K562 (cell line): Measurements from ENCODE around the gene SDC3. TPM values are rescaled to one million over a fixed set of nuclear protein-coding genes. Genes with fewer than 3 reads are reported as not detected.
A peak's percentile ranks its signal among the peaks of the same experiment; 100 is the strongest.

Source experiments
- ATAC-seq: fragments of 200-7000 bp; cut with Tn5 transposase; 3 replicates; pipeline ENCODE4 v1.9.1; 2020; ENCODE audit warnings: moderate library complexity
- BruUV-seq: library from RNA; stranded (reverse); fragments of 400-500 nt; replicated peaks from 2 replicates; lab custom pipeline; 2021; lab: Mats Ljungman, UMichigan
- CTCF ChIA-PET: fragments of 300-600 bp; formaldehyde crosslinking; extraction: SDS; loops from one replicate; lab custom pipeline; 2021; ENCODE audit warnings: low intra/inter-chr PET ratio; lab: Yijun Ruan, JAX
- POLR2A ChIA-PET: fragments of 300-600, 350-650 bp; sonication (Branson Sonifier 250); formaldehyde crosslinking; extraction: SDS; loops from one replicate; lab custom pipeline; 2021; ENCODE audit warnings: antibody characterized with exemption, inconsistent platforms; lab: Yijun Ruan, JAX
- DNase-seq, 4 experiments: peaks; one replicate each; pipeline versions ENCODE4 v3.0.0 to v3.0.0-alpha.2; 2011 to 2018; ENCODE audit warnings: low spot score in 3 of 4, mixed read lengths in 3 of 4; ENCODE audit errors: extremely low read depth in 1 of 4
- FAIRE-seq: peaks from 2 replicates; lab custom pipeline; 2011; peaks lifted over from hg19 to GRCh38; lab: Jason Lieb, UNC
- H2AFZ ChIP-seq: 2 replicates; pipeline ENCODE4 v1.6.0; 2011; ENCODE audit warnings: low read depth, low read length, control low read depth, inconsistent platforms
- H3K27ac ChIP-seq: fragments of 200-600 bp; 3 replicates; pipeline ENCODE4 v1.8.0; 2011; ENCODE audit warnings: low read depth, mild to moderate bottlenecking, control low read depth, inconsistent platforms, low read length, moderate library complexity, mixed read lengths; ENCODE audit errors: extremely low read depth
- H3K27me3 ChIP-seq, 2 experiments: fragments of 300-600 bp in 1 of 2; 2 replicates in 1 of 2; 3 replicates in 1 of 2; pipeline versions ENCODE4 v1.6.0 to v1.8.0; 2011; ENCODE audit warnings: inconsistent platforms in 2 of 2, low read length in 2 of 2, mild to moderate bottlenecking in 1 of 2, mixed read lengths in 1 of 2, moderate library complexity in 1 of 2; ENCODE audit not compliant: control insufficient read depth in 2 of 2, insufficient read depth in 2 of 2
- H3K36me3 ChIP-seq: fragments of 300-600 bp; 3 replicates; pipeline ENCODE4 v1.8.0; 2011; ENCODE audit warnings: mild to moderate bottlenecking, low read length, inconsistent platforms; ENCODE audit not compliant: control insufficient read depth, insufficient read depth
- H3K4me1 ChIP-seq, 2 experiments: fragments of 200-600 bp in 1 of 2; replicated peaks in 1 of 2; 2 replicates in 1 of 2; 3 replicates in 1 of 2; pipeline versions ENCODE4 v1.5.1 to v1.8.0; 2011; ENCODE audit warnings: inconsistent platforms in 2 of 2, low read length in 2 of 2, mild to moderate bottlenecking in 1 of 2, mixed read lengths in 1 of 2, moderate library complexity in 1 of 2; ENCODE audit not compliant: control insufficient read depth in 2 of 2, insufficient read depth in 2 of 2
- H3K4me2 ChIP-seq: 2 replicates; pipeline ENCODE4 v1.6.1; 2011; ENCODE audit warnings: low read length, control low read depth, inconsistent platforms, mixed read lengths; ENCODE audit not compliant: insufficient read depth
- H3K4me3 ChIP-seq: fragments of 200-600 bp; sonication (generic), shearing (Covaris generic); 2 replicates; pipeline ENCODE4 v1.5.1; 2016; ENCODE audit warnings: control low read depth, inconsistent platforms
- H3K79me2 ChIP-seq: fragments of 200-600 bp; 3 replicates; pipeline ENCODE4 v1.8.0; 2011; ENCODE audit warnings: low read length, inconsistent platforms; ENCODE audit not compliant: control insufficient read depth, insufficient read depth
- H3K9ac ChIP-seq, 2 experiments: 2 replicates each; pipeline versions ENCODE4 v1.6.0 to v1.6.1; 2011; ENCODE audit warnings: low read depth in 2 of 2, low read length in 2 of 2, control low read depth in 1 of 2, inconsistent platforms in 1 of 2, mild to moderate bottlenecking in 1 of 2, mixed read lengths in 1 of 2; ENCODE audit not compliant: insufficient read depth in 1 of 2
- H3K9me1 ChIP-seq: one replicate; pipeline ENCODE4 v1.6.0; 2011; ENCODE audit warnings: inconsistent platforms, mild to moderate bottlenecking, low read length, moderate library complexity; ENCODE audit not compliant: control insufficient read depth, insufficient read depth
- H3K9me3 ChIP-seq: replicated peaks from 2 replicates; pipeline ENCODE4 v1.5.1; 2011; ENCODE audit warnings: low read depth, low read length, inconsistent platforms; ENCODE audit not compliant: control insufficient read depth, insufficient read depth
- H4K20me1 ChIP-seq: replicated peaks from 2 replicates; pipeline ENCODE4 v1.6.1; 2011; ENCODE audit warnings: low read length, inconsistent platforms, mixed read lengths; ENCODE audit not compliant: control insufficient read depth, insufficient read depth
- EGR1 ChIP-seq: fragments of 450-650 bp; conservative IDR thresholded peaks from 2 replicates; pipeline ENCODE4 v1.6.1; 2017; ENCODE audit warnings: mild to moderate bottlenecking
- ERF ChIP-seq: fragments of 450-650 bp; formaldehyde crosslinking; IDR thresholded peaks from 2 replicates; pipeline ENCODE4 v1.4.0; 2020; ENCODE audit warnings: mild to moderate bottlenecking, mixed read lengths
- NUFIP1 ChIP-seq: fragments of 450-650 bp; IDR thresholded peaks from 2 replicates; pipeline ENCODE4 v1.6.1; 2018; ENCODE audit not compliant: partially characterized antibody
- PHF21A ChIP-seq: fragments of 450-650 bp; IDR thresholded peaks from 2 replicates; pipeline ENCODE4 v1.6.1; 2017; ENCODE audit warnings: low read depth, borderline replicate concordance
- POLR2A ChIP-seq: fragments of 450-650 bp; conservative IDR thresholded peaks from 2 replicates; pipeline ENCODE4 v1.6.1; 2016
- RCOR1 ChIP-seq, 2 experiments: IDR thresholded peaks; 2 replicates each; pipeline ENCODE4 v1.6.1; 2012; ENCODE audit warnings: low read depth in 2 of 2, low read length in 2 of 2, borderline replicate concordance in 1 of 2, improper control_type of control experiment in 1 of 2
- RHOXF2B ChIP-seq: fragments of 250-450 bp; sonication (Bioruptor Pico); conservative IDR thresholded peaks from 2 replicates; pipeline ENCODE4 v1.5.1; 2021
- RUNX1 ChIP-seq: sonication (generic); IDR thresholded peaks from 2 replicates; pipeline ENCODE4 v1.6.1; 2016; ENCODE audit warnings: antibody characterized with exemption, low read depth
- THAP12 ChIP-seq: fragments of 250-450 bp; sonication (Bioruptor Pico); IDR thresholded peaks from 2 replicates; pipeline ENCODE4 v1.9.0; 2021; ENCODE audit warnings: mild to moderate bottlenecking, inconsistent platforms
- ZBTB17 ChIP-seq: fragments of 450-650 bp; formaldehyde crosslinking; IDR thresholded peaks from 2 replicates; pipeline ENCODE4 v1.4.0; 2020; ENCODE audit warnings: mild to moderate bottlenecking
- ZBTB49 ChIP-seq: sonication (generic); formaldehyde crosslinking; IDR thresholded peaks from 2 replicates; pipeline ENCODE4 v1.8.0; 2022; ENCODE audit warnings: missing genetic modification reagents, mild to moderate bottlenecking, borderline replicate concordance
- ZC3H11A ChIP-seq: IDR thresholded peaks from 2 replicates; pipeline ENCODE4 v1.6.1; 2012; ENCODE audit warnings: low read depth, low read length, improper control_type of control experiment
- WGBS: fragments of 100-300 bp; shearing (Covaris generic); methylation state at CpG from one replicate; pipeline ENCODE4 v1.1.6; 2016; ENCODE audit warnings: low coverage, mixed read lengths; ENCODE audit not compliant: insufficient coverage; ENCODE audit errors: missing lambda C conversion rate; 5-methylcytosine and 5-hydroxymethylcytosine counted together
- in situ Hi-C: fragments of 300-500 bp; cut with MboI; formaldehyde crosslinking; loops from 4 replicates; pipeline ENCODE4 v1.15.0; 2018; ENCODE audit warnings: inconsistent platforms, mixed read lengths
- intact Hi-C: fragments of 100-400 bp; cut with micrococcal nuclease; formaldehyde crosslinking; loops from 2 replicates; pipeline ENCODE4 v1.14.2; 2022
- polyA plus RNA-seq, 8 experiments: library from polyadenylated mRNA; depleted of rRNA in 4 of 8; stranded (reverse) in 5 of 8; unstranded in 3 of 8; fragments of >200 nt; fragmentation: Nextera tagmentation in 2 of 8; fragmentation: Illumina TruSeq in 1 of 8; extraction: Ambion mirVana in 2 of 8; extraction: Trizol in 1 of 8; gene quantifications; 2 replicates each; pipeline versions ENCODE4 v1.2.1 to v1.2.3, GENCODE V29; 2011 to 2014; ENCODE audit warnings: inconsistent platforms in 1 of 8, missing spikeins in 1 of 8
- total RNA-seq, 7 experiments: library from RNA; depleted of rRNA in 6 of 7; stranded (reverse); fragments of >200 nt in 6 of 7; fragmentation: Illumina TruSeq in 2 of 7; extraction: Trizol in 2 of 7; gene quantifications; 2 replicates each; pipeline versions ENCODE4 v1.2.1 to v1.2.3, GENCODE V29; 2011 to 2021; ENCODE audit warnings: low replicate concordance in 1 of 7
- TF ChIP-seq, protein P1 (sequence below): fragments of 250-450 bp; sonication (Bioruptor Pico); IDR thresholded peaks from 2 replicates; pipeline ENCODE4 v1.9.0; 2021; ENCODE audit warnings: mild to moderate bottlenecking
- TF ChIP-seq, protein P2 (sequence below): sonication (generic); formaldehyde crosslinking; IDR thresholded peaks from 2 replicates; pipeline ENCODE4 v1.8.0; 2023; ENCODE audit warnings: missing genetic modification reagents, mild to moderate bottlenecking, borderline replicate concordance

SDC3 gene
- total and polyA plus RNA-seq, 9 of the 15 experiments (the other 6 are each of a cell fraction or from before 2014, with no cell fraction given) = 0.38 to 44.1 (median 12.1) TPM

DNA sequence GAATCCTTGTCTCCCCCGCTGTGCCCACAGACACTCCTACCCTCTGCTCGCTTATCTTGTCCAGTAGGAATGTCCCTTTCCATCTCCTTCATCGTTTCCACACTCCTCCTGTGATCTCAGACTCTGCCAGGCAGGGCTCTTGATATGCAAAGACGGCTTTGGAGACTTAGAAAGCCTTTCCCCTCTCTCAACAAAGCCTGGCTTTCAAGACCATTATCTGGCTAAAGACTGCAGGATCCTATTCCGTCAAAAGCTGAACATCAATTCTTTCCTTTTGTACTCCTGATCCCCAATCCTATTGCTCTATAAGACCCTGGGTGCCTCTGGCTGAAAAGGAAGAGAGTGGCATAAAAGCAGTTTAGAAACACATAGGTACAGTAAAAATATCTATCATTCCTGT, 63.9 kb downstream of the SDC3 start:
- no peak overlapping the region for H3K4me2 ChIP-seq
- no peak for DNase-seq
- peaks cover 6 to 14% of the 10 kb centered on the region in 2 experiments for H3K4me1 ChIP-seq
- no peaks in the 10 kb centered on the region for H3K9me1 ChIP-seq
- no peak overlapping the region for H2AFZ ChIP-seq
- no peak for ATAC-seq
- H4K20me1 ChIP-seq = 0 out of 2 replicates have a peak, but pooled peaks cover 4% of the 10 kb centered on the region
- peak overlapping the region in 1 of 2 experiments; percentile 18; a peak in 1 of 4 replicates for H3K9ac ChIP-seq
- no peak overlapping the region for H3K27ac ChIP-seq
- FAIRE-seq = no peak
- in situ Hi-C loops = no loop called here
- BruUV-seq = no TSS peak
- H3K79me2 ChIP-seq = no peaks in the 10 kb centered on the region
- no peaks in the 10 kb centered on the region for H3K9me3 ChIP-seq
- intact Hi-C loops = no loop called here
- no peak overlapping the region for H3K4me3 ChIP-seq
- peaks cover 26 to 66% of the 10 kb centered on the region in 2 experiments for H3K27me3 ChIP-seq
- POLR2A ChIA-PET = no interaction called here
- H3K36me3 ChIP-seq = no peaks in the 10 kb centered on the region
- 3% methylated on average over 5 of the region's 5 CpGs for WGBS
- CTCF ChIA-PET = no interaction called here
- no peak for TF ChIP-seq RUNX1
- no peak for TF ChIP-seq RCOR1 (IDR thresholded peaks at IDR 0.05; ENCODE audit: borderline replicate concordance in 1 of 2, low read depth in 2 of 2, low read length in 2 of 2)
- no peak for TF ChIP-seq EGR1
- no peak for TF ChIP-seq ZBTB17 (CRISPR knock-in tag)
- TF ChIP-seq ZC3H11A = no peak
- no peak for TF ChIP-seq RHOXF2B (CRISPR knock-in tag)
- TF ChIP-seq ERF (CRISPR knock-in tag) = no peak
- TF ChIP-seq, protein P1, sequence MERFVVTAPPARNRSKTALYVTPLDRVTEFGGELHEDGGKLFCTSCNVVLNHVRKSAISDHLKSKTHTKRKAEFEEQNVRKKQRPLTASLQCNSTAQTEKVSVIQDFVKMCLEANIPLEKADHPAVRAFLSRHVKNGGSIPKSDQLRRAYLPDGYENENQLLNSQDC (CRISPR knock-in tag) = no peak
- TF ChIP-seq ZBTB49 = no peak
- no peak for TF ChIP-seq THAP12 (CRISPR knock-in tag)
- no peak for TF ChIP-seq NUFIP1
- TF ChIP-seq POLR2A = no peak
- TF ChIP-seq, protein P2, sequence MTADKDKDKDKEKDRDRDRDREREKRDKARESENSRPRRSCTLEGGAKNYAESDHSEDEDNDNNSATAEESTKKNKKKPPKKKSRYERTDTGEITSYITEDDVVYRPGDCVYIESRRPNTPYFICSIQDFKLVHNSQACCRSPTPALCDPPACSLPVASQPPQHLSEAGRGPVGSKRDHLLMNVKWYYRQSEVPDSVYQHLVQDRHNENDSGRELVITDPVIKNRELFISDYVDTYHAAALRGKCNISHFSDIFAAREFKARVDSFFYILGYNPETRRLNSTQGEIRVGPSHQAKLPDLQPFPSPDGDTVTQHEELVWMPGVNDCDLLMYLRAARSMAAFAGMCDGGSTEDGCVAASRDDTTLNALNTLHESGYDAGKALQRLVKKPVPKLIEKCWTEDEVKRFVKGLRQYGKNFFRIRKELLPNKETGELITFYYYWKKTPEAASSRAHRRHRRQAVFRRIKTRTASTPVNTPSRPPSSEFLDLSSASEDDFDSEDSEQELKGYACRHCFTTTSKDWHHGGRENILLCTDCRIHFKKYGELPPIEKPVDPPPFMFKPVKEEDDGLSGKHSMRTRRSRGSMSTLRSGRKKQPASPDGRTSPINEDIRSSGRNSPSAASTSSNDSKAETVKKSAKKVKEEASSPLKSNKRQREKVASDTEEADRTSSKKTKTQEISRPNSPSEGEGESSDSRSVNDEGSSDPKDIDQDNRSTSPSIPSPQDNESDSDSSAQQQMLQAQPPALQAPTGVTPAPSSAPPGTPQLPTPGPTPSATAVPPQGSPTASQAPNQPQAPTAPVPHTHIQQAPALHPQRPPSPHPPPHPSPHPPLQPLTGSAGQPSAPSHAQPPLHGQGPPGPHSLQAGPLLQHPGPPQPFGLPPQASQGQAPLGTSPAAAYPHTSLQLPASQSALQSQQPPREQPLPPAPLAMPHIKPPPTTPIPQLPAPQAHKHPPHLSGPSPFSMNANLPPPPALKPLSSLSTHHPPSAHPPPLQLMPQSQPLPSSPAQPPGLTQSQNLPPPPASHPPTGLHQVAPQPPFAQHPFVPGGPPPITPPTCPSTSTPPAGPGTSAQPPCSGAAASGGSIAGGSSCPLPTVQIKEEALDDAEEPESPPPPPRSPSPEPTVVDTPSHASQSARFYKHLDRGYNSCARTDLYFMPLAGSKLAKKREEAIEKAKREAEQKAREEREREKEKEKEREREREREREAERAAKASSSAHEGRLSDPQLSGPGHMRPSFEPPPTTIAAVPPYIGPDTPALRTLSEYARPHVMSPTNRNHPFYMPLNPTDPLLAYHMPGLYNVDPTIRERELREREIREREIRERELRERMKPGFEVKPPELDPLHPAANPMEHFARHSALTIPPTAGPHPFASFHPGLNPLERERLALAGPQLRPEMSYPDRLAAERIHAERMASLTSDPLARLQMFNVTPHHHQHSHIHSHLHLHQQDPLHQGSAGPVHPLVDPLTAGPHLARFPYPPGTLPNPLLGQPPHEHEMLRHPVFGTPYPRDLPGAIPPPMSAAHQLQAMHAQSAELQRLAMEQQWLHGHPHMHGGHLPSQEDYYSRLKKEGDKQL (CRISPR knock-in tag) = no peak
- TF ChIP-seq PHF21A = no peak
